ENCODE data around the gene HEMK1. TPM values are rescaled to one million over a fixed set of nuclear protein-coding genes. Genes with fewer than 3 reads are reported as not detected.
A peak's percentile ranks its signal among the peaks of the same experiment; 100 is the strongest.

Gene HEMK1
- total and polyA plus RNA-seq, 7 donors = 6.1 to 16.2 (median 10.0) TPM

DNA sequence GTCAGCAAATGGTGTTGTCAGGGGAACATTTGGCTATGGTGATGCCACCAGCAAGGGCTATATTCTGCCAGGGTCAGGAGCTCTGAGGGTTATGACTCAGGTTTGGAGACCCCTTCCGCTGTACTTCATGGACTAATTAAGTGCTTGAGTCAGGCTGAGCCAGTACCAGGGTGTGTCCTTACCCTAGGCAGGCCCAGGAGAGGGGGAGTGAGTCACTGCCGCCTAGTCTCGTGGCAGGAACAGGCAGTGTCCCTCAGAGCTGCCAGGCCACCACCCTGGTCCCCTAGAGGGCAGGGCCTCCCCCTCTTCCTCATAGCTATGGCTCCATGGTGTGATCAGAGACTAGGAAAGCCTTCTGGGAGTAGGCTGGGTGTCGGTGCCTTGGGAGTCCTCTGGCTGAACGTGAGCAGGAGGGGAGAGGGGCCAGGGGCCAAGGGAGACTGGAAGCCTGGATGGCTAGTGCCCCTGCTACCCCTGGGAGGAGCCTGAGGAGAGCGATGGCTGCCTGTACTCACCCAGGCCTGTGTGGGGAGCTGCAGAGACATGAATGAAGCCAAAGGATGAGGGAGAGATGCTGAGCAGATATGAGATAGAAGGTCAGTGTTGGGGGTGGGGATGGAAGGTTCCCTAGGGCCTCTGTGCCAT, 58.2 kb downstream of the HEMK1 start:
- no peaks in the 10 kb centered on the region for H3K27me3 ChIP-seq (ENCODE audit: insufficient read depth in 3 of 3, low read length in 2 of 3)
- H3K4me3 ChIP-seq = no peak overlapping the region
- peaks cover 0 to 3% of the 10 kb centered on the region in 2 donors for H3K36me3 ChIP-seq (ENCODE audit: insufficient read depth in 1 of 2, low read depth in 1 of 2)
- DNase-seq = peak; percentile 83 to 95
- H3K4me1 ChIP-seq = peaks cover 85% of the 10 kb centered on the region
- TF ChIP-seq CTCF (IDR thresholded peaks at IDR 0.05) = peak; percentile 28
- no peaks in the 10 kb centered on the region for H3K9me3 ChIP-seq
- peak overlapping the region; percentile 88 for H3K27ac ChIP-seq
- peak; percentile 80 to 88 (median 83) for ATAC-seq
- intact Hi-C loops (cut with DNase I) = no loop called here
- 27 to 52% (median 30%) methylated on average over 6 of the region's 6 CpGs for WGBS, 3 donors

DNA sequence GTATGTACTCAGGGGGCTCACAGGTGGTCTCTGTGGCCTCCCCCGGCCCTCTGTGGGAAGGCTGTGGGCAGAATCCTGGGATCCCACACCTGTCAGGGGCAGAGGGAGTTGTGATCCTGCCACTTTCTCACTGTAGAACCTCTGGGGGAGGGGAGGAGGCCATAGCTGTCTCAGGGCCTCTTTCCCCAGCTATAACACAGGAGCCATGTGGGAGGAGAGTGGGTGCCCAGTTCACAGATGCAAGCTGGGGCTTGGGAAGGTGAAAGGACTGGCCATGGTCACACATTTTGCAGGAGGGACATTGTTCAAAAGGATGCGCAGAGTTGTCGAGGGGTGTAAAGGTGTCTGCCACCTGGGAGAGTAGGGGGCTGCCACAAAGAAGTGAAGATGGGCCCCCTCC, 59.3 kb downstream of the HEMK1 start:
- Histone ChIP-seq H3K27ac (peak overlapping the region; percentile 88), H3K9me3 (no peaks in the 10 kb centered on the region), H3K36me3 (ENCODE audit: insufficient read depth in 1 of 2, low read depth in 1 of 2) (no peaks in the 10 kb centered on the region), H3K4me1 (peaks cover 83% of the 10 kb centered on the region), H3K4me3 (no peak overlapping the region), H3K27me3 (ENCODE audit: insufficient read depth in 3 of 3, low read length in 2 of 3) (no peaks in the 10 kb centered on the region)
- ATAC-seq (no peak), DNase-seq (no peak)
- intact Hi-C loops (cut with DNase I) = no loop called here
- 96 to 98% (median 97%) methylated on average over 3 of the region's 3 CpGs for WGBS, 3 donors
- no peak for TF ChIP-seq CTCF (IDR thresholded peaks at IDR 0.05)

GRCh38 chr3:50630394-50630793, 61.1 kb downstream of the HEMK1 start:
- Histone ChIP-seq H3K4me3 (no peak overlapping the region), H3K36me3 (ENCODE audit: insufficient read depth in 1 of 2, low read depth in 1 of 2) (no peaks in the 10 kb centered on the region), H3K4me1 (peaks cover 65% of the 10 kb centered on the region), H3K9me3 (no peaks in the 10 kb centered on the region), H3K27me3 (ENCODE audit: insufficient read depth in 3 of 3, low read length in 2 of 3) (no peaks in the 10 kb centered on the region), H3K27ac (peak overlapping the region; percentile 50)
- no peak for DNase-seq
- whole genome bisulfite sequencing, 3 donors = 78 to 81% (median 80%) methylated on average over 6 of the region's 6 CpGs
- TF ChIP-seq CTCF (IDR thresholded peaks at IDR 0.05) = no peak
- ATAC-seq = no peak
- intact Hi-C loops (cut with DNase I) = no loop called here

DNA sequence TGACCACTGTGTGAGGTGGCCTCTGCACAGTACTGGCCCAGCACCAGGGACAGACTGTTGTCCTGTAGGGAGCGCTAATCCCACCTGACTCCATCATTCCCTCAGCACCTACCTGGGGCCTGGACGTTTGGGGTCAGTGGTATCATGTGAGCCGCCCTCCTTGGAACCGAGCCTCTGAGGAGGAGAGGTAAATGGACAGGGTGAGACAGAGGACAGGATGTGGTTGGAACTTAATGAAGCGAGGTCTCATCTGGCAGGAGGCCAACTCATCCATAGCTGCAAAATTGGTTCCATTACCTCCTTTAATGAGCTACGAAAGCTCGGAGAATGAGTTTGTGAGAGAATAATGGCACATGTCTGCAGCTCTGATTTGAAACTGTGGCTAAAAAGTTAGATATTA, 61.6 kb downstream of the HEMK1 start:
- Histone ChIP-seq H3K36me3 (ENCODE audit: insufficient read depth in 1 of 2, low read depth in 1 of 2) (no peaks in the 10 kb centered on the region), H3K27ac (peak overlapping the region; percentile 23), H3K9me3 (no peaks in the 10 kb centered on the region), H3K27me3 (ENCODE audit: insufficient read depth in 3 of 3, low read length in 2 of 3) (no peaks in the 10 kb centered on the region), H3K4me1 (peaks cover 62% of the 10 kb centered on the region), H3K4me3 (no peak overlapping the region)
- DNase-seq = no peak
- 67 to 72% (median 67%) methylated on average over 7 of the region's 7 CpGs for WGBS, 3 donors
- TF ChIP-seq CTCF (IDR thresholded peaks at IDR 0.05) = no peak
- ATAC-seq = no peak
- intact Hi-C loops (cut with DNase I) = no loop called here

- no peak for DNase-seq
- Histone ChIP-seq H3K27ac (no peak overlapping the region), H3K27me3 (ENCODE audit: insufficient read depth in 3 of 3, low read length in 2 of 3) (no peaks in the 10 kb centered on the region), H3K36me3 (ENCODE audit: insufficient read depth in 1 of 2, low read depth in 1 of 2) (no peaks in the 10 kb centered on the region), H3K9me3 (no peaks in the 10 kb centered on the region), H3K4me1 (peaks cover 57% of the 10 kb centered on the region), H3K4me3 (no peak overlapping the region)
- WGBS, 3 donors = 49 to 63% (median 51%) methylated on average over 5 of the region's 5 CpGs
- TF ChIP-seq CTCF (IDR thresholded peaks at IDR 0.05) = no peak
- intact Hi-C loops (cut with DNase I) = no loop called here
- ATAC-seq = no peak
These were observed 63.1 kb downstream of the HEMK1 start for GRCh38 chr3:50632450-50632849.

Data from psoas muscle (tissue), 8 donors.